ENCODE results near the gene TARBP1.

DNA sequence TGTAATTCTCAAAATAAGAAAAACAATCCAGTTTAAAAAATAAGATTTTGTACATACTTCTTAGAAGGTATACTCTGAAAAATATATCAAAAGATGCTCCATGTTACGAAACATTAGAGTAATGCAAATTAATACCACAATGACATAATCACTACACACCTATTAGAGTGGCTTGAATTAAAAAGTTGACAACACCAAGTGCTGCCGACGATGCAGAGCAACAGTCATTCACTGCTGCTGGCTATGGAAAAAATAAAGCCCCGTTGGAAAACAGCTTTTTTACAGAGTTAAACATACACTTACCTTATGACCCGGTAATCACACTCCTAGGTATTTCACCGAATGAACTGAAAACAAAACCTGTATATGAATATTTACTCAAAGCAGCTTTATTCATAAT lies 90.9 kb downstream of the TARBP1 start:
- TF ChIP-seq, protein P1, sequence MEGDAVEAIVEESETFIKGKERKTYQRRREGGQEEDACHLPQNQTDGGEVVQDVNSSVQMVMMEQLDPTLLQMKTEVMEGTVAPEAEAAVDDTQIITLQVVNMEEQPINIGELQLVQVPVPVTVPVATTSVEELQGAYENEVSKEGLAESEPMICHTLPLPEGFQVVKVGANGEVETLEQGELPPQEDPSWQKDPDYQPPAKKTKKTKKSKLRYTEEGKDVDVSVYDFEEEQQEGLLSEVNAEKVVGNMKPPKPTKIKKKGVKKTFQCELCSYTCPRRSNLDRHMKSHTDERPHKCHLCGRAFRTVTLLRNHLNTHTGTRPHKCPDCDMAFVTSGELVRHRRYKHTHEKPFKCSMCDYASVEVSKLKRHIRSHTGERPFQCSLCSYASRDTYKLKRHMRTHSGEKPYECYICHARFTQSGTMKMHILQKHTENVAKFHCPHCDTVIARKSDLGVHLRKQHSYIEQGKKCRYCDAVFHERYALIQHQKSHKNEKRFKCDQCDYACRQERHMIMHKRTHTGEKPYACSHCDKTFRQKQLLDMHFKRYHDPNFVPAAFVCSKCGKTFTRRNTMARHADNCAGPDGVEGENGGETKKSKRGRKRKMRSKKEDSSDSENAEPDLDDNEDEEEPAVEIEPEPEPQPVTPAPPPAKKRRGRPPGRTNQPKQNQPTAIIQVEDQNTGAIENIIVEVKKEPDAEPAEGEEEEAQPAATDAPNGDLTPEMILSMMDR (IDR thresholded peaks at IDR 0.05; ENCODE audit: insufficient read depth, low read depth, low read length): no peak
- TF ChIP-seq EZH2 (IDR thresholded peaks at IDR 0.05; ENCODE audit: insufficient read depth, low read length): no peak
